Aorta (tissue), 5 donors: ENCODE data around the gene RALGPS1. TPM values are rescaled to one million over a fixed set of nuclear protein-coding genes. Genes with fewer than 3 reads are reported as not detected.
"Not testable (repeated sequence)": the region's sequence is repeated elsewhere in the genome, so short reads cannot be mapped to it uniquely, and the experiment has no call there.

Source experiments
- ATAC-seq: fragments of 200-7000 bp; cut with Tn5 transposase; one replicate; pipeline ENCODE4 v1.9.1; 2022; ENCODE audit warnings: moderate library complexity; ENCODE audit not compliant: low FRiP score
- DNase-seq, 2 donors: peaks; one replicate each; pipeline ENCODE4 v3.0.0-alpha.2; 2020
- H3K27ac ChIP-seq, 2 donors: one replicate each; pipeline ENCODE4 v1.5.1; 2013; ENCODE audit warnings: low read length in 2 of 2, mild to moderate bottlenecking in 2 of 2, moderate library complexity in 2 of 2, control low read depth in 1 of 2, inconsistent platforms in 1 of 2, low read depth in 1 of 2
- H3K27me3 ChIP-seq, 2 donors: one replicate each; pipeline ENCODE4 v1.6.1; 2013; ENCODE audit warnings: control low read depth in 1 of 2, low read length in 1 of 2, mild to moderate bottlenecking in 1 of 2, moderate library complexity in 1 of 2; ENCODE audit not compliant: insufficient read depth in 2 of 2, control insufficient read depth in 1 of 2
- H3K36me3 ChIP-seq, 2 donors: one replicate each; pipeline ENCODE4 v1.6.1; 2013; ENCODE audit warnings: control low read depth in 1 of 2, low read length in 1 of 2, mild to moderate bottlenecking in 1 of 2; ENCODE audit not compliant: insufficient read depth in 2 of 2, control insufficient read depth in 1 of 2
- H3K4me1 ChIP-seq, 2 donors: one replicate each; pipeline ENCODE4 v1.6.1; 2013; ENCODE audit warnings: low read length in 2 of 2, control low read depth in 1 of 2, mild to moderate bottlenecking in 1 of 2, moderate library complexity in 1 of 2; ENCODE audit not compliant: insufficient read depth in 2 of 2, control insufficient read depth in 1 of 2
- H3K4me3 ChIP-seq, 2 donors: one replicate each; pipeline ENCODE4 v1.5.1; 2013; ENCODE audit warnings: low read length in 2 of 2, control low read depth in 1 of 2, mild to moderate bottlenecking in 1 of 2
- H3K9me3 ChIP-seq: one replicate; pipeline ENCODE4 v1.6.1; 2013; ENCODE audit warnings: mild to moderate bottlenecking, low read length; ENCODE audit not compliant: control insufficient read depth
- WGBS, 2 donors: extraction: QIAGEN DNeasy Blood & Tissue Kit; methylation state at CpG; one replicate each; pipeline ENCODE4 v1.1.7; 2013; 5-methylcytosine and 5-hydroxymethylcytosine counted together
- intact Hi-C, 2 donors: fragments of 100-400 bp; cut with DNase I; formaldehyde crosslinking; loops; one replicate each; pipeline versions ENCODE4 v1.14.2 to v1.15.0; 2022
- polyA plus RNA-seq, 2 donors: library from polyadenylated mRNA; stranded (reverse); fragments of 200-250 nt; gene quantifications; one replicate each; pipeline ENCODE4 v1.2.3, GENCODE V29; 2013
- total RNA-seq, 2 donors: library from RNA; stranded (reverse); fragmentation: NEBNext Ultra II Directional; extraction: Animal tissue kit (Norgen Biotek cat#: 25700); gene quantifications; one replicate each; pipeline ENCODE4 v1.2.1, GENCODE V29; 2021
- donor health status: healthy with polysubstance abuse.
- donor health status: Bipolar disorder and iron deficiency.
- donor health status: DM: no; HTN: no; CAD: no.
- donor health status: DM: no; HTN: no; CAD: no.
- donor health status: DM: yes; HTN: yes; CAD: no.

The RALGPS1 gene
- total and polyA plus RNA-seq, 4 donors, result 2.0 to 19.7 (median 8.3) TPM

GRCh38 chr9:127169575-127169883 is 254.9 kb downstream of the RALGPS1 start:
- Histone ChIP-seq H3K4me1 (no peaks in the 10 kb centered on the region), H3K4me3 (no peak overlapping the region), H3K27ac (no peak overlapping the region), H3K9me3 (no peaks in the 10 kb centered on the region), H3K36me3 (no peaks in the 10 kb centered on the region), H3K27me3 (no peaks in the 10 kb centered on the region)
- 69 to 70% methylated on average over 5 of the region's 5 CpGs for WGBS, 2 donors
- DNase-seq (no peak), ATAC-seq (no peak)
- intact Hi-C loops, result no loop called here

GRCh38 chr9:127170103-127170502 is 255.5 kb downstream of the RALGPS1 start:
- WGBS, 2 donors, result 95% methylated on average over 4 of the region's 4 CpGs
- no peaks in the 10 kb centered on the region for H3K9me3 ChIP-seq
- H3K36me3 ChIP-seq, result no peaks in the 10 kb centered on the region
- no peak overlapping the region for H3K4me3 ChIP-seq
- H3K4me1 ChIP-seq, result no peaks in the 10 kb centered on the region
- no peaks in the 10 kb centered on the region for H3K27me3 ChIP-seq
- no peak for DNase-seq
- H3K27ac ChIP-seq, result no peak overlapping the region
- no peak for ATAC-seq
- intact Hi-C loops, result no loop called here

DNA sequence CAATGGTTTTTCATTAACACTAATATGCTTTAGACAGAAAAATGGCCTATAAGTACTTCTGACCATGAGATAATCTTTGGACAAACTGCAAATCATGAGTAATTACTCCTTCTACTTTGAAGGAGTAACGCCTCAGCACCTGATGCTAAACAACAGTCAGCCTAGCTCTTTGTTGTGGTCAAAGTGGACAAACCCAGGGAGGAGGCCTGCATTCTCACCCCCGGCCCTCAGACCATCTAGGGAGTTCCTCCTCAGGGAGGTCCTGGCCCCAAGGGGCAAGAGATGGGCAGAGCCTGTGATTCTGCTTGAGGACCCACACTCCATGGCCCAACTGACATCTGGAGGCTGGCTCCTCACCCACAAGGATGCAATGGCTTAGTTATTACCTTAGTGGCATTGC is 256.1 kb downstream of the RALGPS1 start:
- Histone ChIP-seq H3K27ac (no peak overlapping the region), H3K36me3 (no peaks in the 10 kb centered on the region), H3K4me1 (no peaks in the 10 kb centered on the region), H3K9me3 (no peaks in the 10 kb centered on the region), H3K4me3 (no peak overlapping the region), H3K27me3 (no peaks in the 10 kb centered on the region)
- intact Hi-C loops, result no loop called here
- DNase-seq (no peak), ATAC-seq (no peak)
- WGBS, 2 donors, result 90 to 95% methylated on average over 2 of the region's 2 CpGs

DNA sequence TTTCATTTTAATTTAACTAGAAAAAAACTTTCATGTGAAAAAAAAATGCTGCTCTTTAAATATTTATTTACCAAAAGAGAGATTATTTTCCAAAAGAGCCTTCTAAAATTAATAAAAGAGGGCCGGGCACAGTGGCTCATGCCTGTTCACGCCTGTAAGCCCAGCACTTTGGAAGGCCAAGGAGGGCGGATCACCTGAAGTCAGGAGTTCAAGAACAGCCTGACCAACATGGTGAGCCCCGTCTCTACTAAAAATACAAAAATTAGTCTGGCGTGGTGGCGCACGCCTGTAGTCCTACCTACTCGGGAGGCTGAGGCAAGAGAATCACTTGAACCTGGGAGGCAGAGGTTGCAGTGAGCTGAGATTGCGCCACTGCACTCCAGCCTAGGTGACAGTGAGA is 256.8 kb downstream of the RALGPS1 start:
- H3K4me1 ChIP-seq, H3K9me3 ChIP-seq, ATAC-seq, intact Hi-C loops, H3K4me3 ChIP-seq, H3K27ac ChIP-seq, H3K36me3 ChIP-seq, H3K27me3 ChIP-seq: not testable (repeated sequence)
- DNase-seq, result peak in 1 of 2 donors; percentile 36
- WGBS, 2 donors, result 98 to 99% methylated on average over 9 of the region's 9 CpGs

DNA sequence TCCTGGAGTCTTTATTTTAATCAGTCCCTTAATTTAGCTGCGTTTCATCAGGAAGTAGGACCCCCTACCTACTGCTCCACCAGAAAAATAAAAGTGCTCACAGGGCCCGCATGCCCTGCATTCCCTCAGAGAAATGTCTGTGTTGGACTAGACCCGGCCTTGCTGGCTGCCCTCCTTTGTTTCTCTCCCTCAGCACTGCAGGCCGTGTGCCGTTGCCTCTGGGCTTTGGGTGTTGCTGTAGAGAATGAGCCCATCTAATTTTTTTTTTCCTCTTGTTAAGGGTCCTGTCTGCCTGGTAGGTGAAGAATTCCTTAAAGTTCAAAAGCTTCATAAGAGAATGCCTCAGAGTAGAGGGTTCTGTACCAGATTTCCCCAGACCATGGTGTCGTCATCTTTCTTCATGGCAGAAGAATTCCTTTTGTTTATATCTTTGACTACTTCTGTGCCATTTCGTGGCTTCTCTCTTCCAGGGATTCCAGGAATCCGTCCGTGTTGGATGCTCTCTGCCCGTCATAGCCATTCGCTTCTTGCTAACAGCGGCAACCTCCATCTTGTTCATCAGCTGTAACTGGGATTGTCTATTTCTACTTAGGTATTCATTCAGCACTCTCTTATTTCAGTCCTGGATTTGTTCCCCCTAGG is 257.6 kb downstream of the RALGPS1 start:
- Histone ChIP-seq H3K4me3 (no peak overlapping the region), H3K4me1 (no peaks in the 10 kb centered on the region), H3K27ac (no peak overlapping the region), H3K27me3 (no peaks in the 10 kb centered on the region), H3K9me3 (no peaks in the 10 kb centered on the region), H3K36me3 (no peaks in the 10 kb centered on the region)
- peak in 1 of 2 donors; percentile 42 for DNase-seq
- 54 to 55% methylated on average over 12 of the region's 12 CpGs for WGBS, 2 donors
- intact Hi-C loops, result no loop called here
- no peak for ATAC-seq

GRCh38 chr9:127173063-127173462 is 258.5 kb downstream of the RALGPS1 start:
- Histone ChIP-seq H3K9me3 (no peaks in the 10 kb centered on the region), H3K27ac (no peak overlapping the region), H3K36me3 (no peaks in the 10 kb centered on the region), H3K4me3 (no peak overlapping the region), H3K4me1 (no peaks in the 10 kb centered on the region), H3K27me3 (no peaks in the 10 kb centered on the region)
- ATAC-seq (no peak), DNase-seq (peak in 1 of 2 donors; percentile 21)
- intact Hi-C loops, result no loop called here
- 84 to 86% methylated on average over 4 of the region's 4 CpGs for WGBS, 2 donors

GRCh38 chr9:127174386-127175318 is 260.1 kb downstream of the RALGPS1 start:
- no peak overlapping the region for H3K4me3 ChIP-seq
- H3K4me1 ChIP-seq, result no peaks in the 10 kb centered on the region
- intact Hi-C loops, result no loop called here
- no peak overlapping the region for H3K27ac ChIP-seq
- WGBS, 2 donors, result 94 to 96% methylated on average over 12 of the region's 12 CpGs
- H3K9me3 ChIP-seq, result no peaks in the 10 kb centered on the region
- DNase-seq (peak in 1 of 2 donors; percentile 52), ATAC-seq (no peak)
- no peaks in the 10 kb centered on the region for H3K27me3 ChIP-seq
- no peaks in the 10 kb centered on the region for H3K36me3 ChIP-seq

DNA sequence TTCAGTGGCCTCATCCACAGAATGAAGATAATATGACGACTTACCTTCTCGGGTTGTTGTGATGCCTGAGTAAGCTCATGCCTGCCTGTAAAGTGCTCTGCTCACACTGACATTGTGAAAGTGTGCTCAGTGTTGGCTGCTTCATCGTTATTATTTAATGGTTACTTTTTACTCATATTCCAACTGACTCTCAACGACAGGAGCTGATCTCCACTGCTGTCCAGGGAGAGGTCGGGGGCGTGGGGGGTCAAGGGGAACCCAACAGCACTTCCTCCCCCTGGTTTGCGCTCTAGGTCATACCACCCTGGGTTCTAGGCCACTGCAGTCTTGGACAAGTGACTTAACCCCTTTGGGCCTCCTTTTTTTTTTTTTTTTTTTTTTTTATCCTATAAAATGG is 260.7 kb downstream of the RALGPS1 start:
- H3K27me3 ChIP-seq, result no peaks in the 10 kb centered on the region
- peak in 1 of 2 donors; percentile 30 for DNase-seq
- H3K27ac ChIP-seq, result no peak overlapping the region
- H3K9me3 ChIP-seq, result no peaks in the 10 kb centered on the region
- intact Hi-C loops, result no loop called here
- no peaks in the 10 kb centered on the region for H3K4me1 ChIP-seq
- H3K36me3 ChIP-seq, result no peaks in the 10 kb centered on the region
- ATAC-seq, result no peak
- WGBS, 2 donors, result 94 to 97% methylated on average over 7 of the region's 7 CpGs
- H3K4me3 ChIP-seq, result no peak overlapping the region

- no peak overlapping the region for H3K4me3 ChIP-seq
- 66 to 71% methylated on average over 6 of the region's 6 CpGs for WGBS, 2 donors
- H3K27me3 ChIP-seq, result no peaks in the 10 kb centered on the region
- no peaks in the 10 kb centered on the region for H3K9me3 ChIP-seq
- no peaks in the 10 kb centered on the region for H3K36me3 ChIP-seq
- no peak overlapping the region for H3K27ac ChIP-seq
- intact Hi-C loops, result no loop called here
- ATAC-seq (no peak), DNase-seq (peak in 1 of 2 donors; percentile 70)
- H3K4me1 ChIP-seq, result no peaks in the 10 kb centered on the region
These were observed 261.2 kb downstream of the RALGPS1 start for GRCh38 chr9:127175764-127176163.
